Measurements from ENCODE around the gene NAPA.

- TF ChIP-seq GATA2 (IDR thresholded peaks at IDR 0.05; ENCODE audit: low read depth, low read length) (no peak), GATA3 (IDR thresholded peaks at IDR 0.05; ENCODE audit: low read depth, low read length) (no peak)
Measured at GRCh38 chr19:47503826-47504150, 11.1 kb downstream of the NAPA start.
